HEK293T (cell line): Measurements from ENCODE around the gene ZNF432.
A peak's percentile ranks its signal among the peaks of the same experiment; 100 is the strongest.
"Not testable (repeated sequence)": the region's sequence is repeated elsewhere in the genome, so short reads cannot be mapped to it uniquely, and the experiment has no call there.

Source experiments
- CTCF ChIA-PET: fragments of 350-600 bp; formaldehyde crosslinking; extraction: SDS; loops from one replicate; lab custom pipeline; 2021; ENCODE audit warnings: antibody characterized with exemption, inconsistent platforms; lab: Yijun Ruan, JAX
- POLR2A ChIA-PET: fragments of 350-600 bp; formaldehyde crosslinking; extraction: SDS; loops from one replicate; lab custom pipeline; 2020; ENCODE audit warnings: antibody characterized with exemption, inconsistent platforms; lab: Yijun Ruan, JAX
- DNase-seq: peaks from one replicate; pipeline ENCODE4 v3.0.0; 2012; ENCODE audit warnings: mixed read lengths; ENCODE audit errors: extremely low spot score
- ARNT ChIP-seq: fragments of 450-650 bp; IDR thresholded peaks from 2 replicates; pipeline ENCODE4 v1.6.1; 2017; ENCODE audit warnings: mild to moderate bottlenecking
- BHLHE40 ChIP-seq: fragments of 450-650 bp; IDR thresholded peaks from 2 replicates; pipeline ENCODE4 v1.6.1; 2016; ENCODE audit warnings: mild to moderate bottlenecking, moderate library complexity, borderline replicate concordance
- CTBP1 ChIP-seq: fragments of 450-650 bp; IDR thresholded peaks from 2 replicates; pipeline ENCODE4 v1.6.1; 2016; ENCODE audit warnings: borderline replicate concordance
- ELF4 ChIP-seq: fragments of 450-650 bp; IDR thresholded peaks from 2 replicates; pipeline ENCODE4 v1.6.1; 2017; ENCODE audit warnings: antibody characterized with exemption
- FOXA1 ChIP-seq: fragments of 450-650 bp; IDR thresholded peaks from 2 replicates; pipeline ENCODE4 v1.6.1; 2016; ENCODE audit warnings: mild to moderate bottlenecking
- FOXK2 ChIP-seq: fragments of 450-650 bp; IDR thresholded peaks from 2 replicates; pipeline ENCODE4 v1.6.1; 2016; ENCODE audit warnings: mild to moderate bottlenecking
- FOXM1 ChIP-seq: fragments of 450-650 bp; IDR thresholded peaks from 2 replicates; pipeline ENCODE4 v1.6.1; 2017; ENCODE audit warnings: mild to moderate bottlenecking, borderline replicate concordance
- HDGF ChIP-seq: fragments of 450-650 bp; IDR thresholded peaks from 2 replicates; pipeline ENCODE4 v1.6.1; 2017; ENCODE audit warnings: antibody characterized with exemption, borderline replicate concordance
- L3MBTL2 ChIP-seq: fragments of 450-650 bp; conservative IDR thresholded peaks from 2 replicates; pipeline ENCODE4 v1.6.1; 2016; ENCODE audit warnings: mild to moderate bottlenecking
- LEF1 ChIP-seq: fragments of 450-650 bp; IDR thresholded peaks from 2 replicates; pipeline ENCODE4 v1.6.1; 2017; ENCODE audit warnings: mild to moderate bottlenecking, borderline replicate concordance
- NFRKB ChIP-seq: fragments of 450-650 bp; IDR thresholded peaks from 2 replicates; pipeline ENCODE4 v1.6.1; 2016; ENCODE audit warnings: mild to moderate bottlenecking, moderate library complexity
- PKNOX1 ChIP-seq: fragments of 450-650 bp; IDR thresholded peaks from 2 replicates; pipeline ENCODE4 v1.6.1; 2016
- SP1 ChIP-seq: fragments of 450-650 bp; IDR thresholded peaks from 2 replicates; pipeline ENCODE4 v1.6.1; 2017
- SUZ12 ChIP-seq: fragments of 450-650 bp; IDR thresholded peaks from 2 replicates; pipeline ENCODE4 v1.6.1; 2016; ENCODE audit warnings: mild to moderate bottlenecking
- TARDBP ChIP-seq: fragments of 450-650 bp; IDR thresholded peaks from 2 replicates; pipeline ENCODE4 v1.6.1; 2016
- ZNF384 ChIP-seq: fragments of 450-650 bp; IDR thresholded peaks from 2 replicates; pipeline ENCODE4 v1.6.1; 2016

The ZNF432 gene

GRCh38 chr19:52034051-52034728, 14.4 kb downstream of the ZNF432 start:
- CTCF ChIA-PET = no interaction called here

GRCh38 chr19:52028780-52029123, 19.9 kb downstream of the ZNF432 start:
- ChIA-PET CTCF (no interaction called here), POLR2A (interaction anchor here (0.7 to 1.2 kb wide), 2 partner anchors 20 to 21 kb away, joined by 3 to 10 read pairs; partner anchors contain the start of genes ZNF432 and ZNF615)
- DNase-seq = no peak
- no peak for TF ChIP-seq L3MBTL2
- no peak for TF ChIP-seq FOXA1
- no peak for TF ChIP-seq LEF1
- no peak for TF ChIP-seq TARDBP
- no peak for TF ChIP-seq BHLHE40

More at GRCh38 chr19:52034051-52034728, 14.4 kb downstream of the ZNF432 start:
- POLR2A ChIA-PET = no interaction called here
- TF ChIP-seq CTBP1 (no peak), SUZ12 (no peak), SP1 (no peak), BHLHE40 (no peak), FOXA1 (no peak), ARNT (no peak), FOXM1 (no peak), HDGF (no peak), ELF4 (no peak), TARDBP (no peak), FOXK2 (no peak), PKNOX1 (no peak), ZNF384 (no peak), LEF1 (no peak), NFRKB (no peak), L3MBTL2 (no peak)
- no peak for DNase-seq

GRCh38 chr19:52028027-52028779, 20.4 kb downstream of the ZNF432 start, which contains the start of gene ZNF614:
TSS of gene ZNF614 (minus strand) at chr19:52028379. CDS start at chr19:52025745, 2,634 bp downstream.
- DNase-seq = peak; percentile 82
- ChIA-PET CTCF (no interaction called here), POLR2A (interaction anchor here (0.7 to 1.2 kb wide), 2 partner anchors 20 to 21 kb away, joined by 3 to 10 read pairs; partner anchors contain the start of genes ZNF432 and ZNF615)
- no peak for TF ChIP-seq HDGF
- peak; percentile 92 for TF ChIP-seq L3MBTL2
- TF ChIP-seq NFRKB = peak; percentile 62
- TF ChIP-seq ELF4 = peak; percentile 40; the same call in 1 of the 2 replicates

- POLR2A ChIA-PET = interaction anchor here (0.7 kb wide), 1 partner anchor 23 kb away, joined by 3 read pairs; no protein-coding TSS in a partner anchor
- CTCF ChIA-PET, DNase-seq: not testable (repeated sequence)
Observed at GRCh38 chr19:52026255-52026990, 22.2 kb downstream of the ZNF432 start.

- POLR2A ChIA-PET, CTCF ChIA-PET, DNase-seq: not testable (repeated sequence)
Observed at GRCh38 chr19:52024478-52024877, 24.2 kb downstream of the ZNF432 start.

- ChIA-PET POLR2A (no interaction called here), CTCF (no interaction called here)
- TF ChIP-seq HDGF = no peak
- TF ChIP-seq TARDBP = no peak
- TF ChIP-seq ELF4 = no peak
- TF ChIP-seq NFRKB = no peak
- no peak for TF ChIP-seq FOXM1
- no peak for TF ChIP-seq FOXA1
- TF ChIP-seq LEF1 = no peak
- no peak for TF ChIP-seq PKNOX1
- no peak for TF ChIP-seq SP1
- TF ChIP-seq ARNT = no peak
- TF ChIP-seq CTBP1 = no peak
- TF ChIP-seq FOXK2 = no peak
- TF ChIP-seq SUZ12 = no peak
- no peak for TF ChIP-seq BHLHE40
- no peak for TF ChIP-seq ZNF384
- TF ChIP-seq L3MBTL2 = no peak
- no peak for DNase-seq
Observed at GRCh38 chr19:52022193-52022592, 26.4 kb downstream of the ZNF432 start.

- no peak for DNase-seq
- TF ChIP-seq SP1 (no peak), PKNOX1 (no peak)
- ChIA-PET POLR2A (no interaction called here), CTCF (no interaction called here)
Observed at GRCh38 chr19:52020506-52020905, 28.1 kb downstream of the ZNF432 start.
